Activated CD4-positive, alpha-beta T cell treated with anti-CD3 and anti-CD28 coated beads for 24 hours (primary cell): Measurements from ENCODE around the gene SLC35A2.

Source experiments
- DNase-seq, 2 donors: peaks; one replicate each; pipeline ENCODE4 v3.0.0-alpha.2; 2020; ENCODE audit warnings: low read depth in 2 of 2

Gene SLC35A2

GRCh38 chrX:48911412-48912182 is at the start of gene SLC35A2:
SLC35A2 (minus strand) TSS chrX:48911646; CDS start chrX:48911636, 10 bp downstream.
- peak; percentile 71 to 80 for DNase-seq

GRCh38 chrX:48960291-48960690 is 48.8 kb upstream of the SLC35A2 start:
- DNase-seq: no peak

- no peak for DNase-seq
These were observed 47.2 kb upstream of the SLC35A2 start for GRCh38 chrX:48958635-48959094.

DNA sequence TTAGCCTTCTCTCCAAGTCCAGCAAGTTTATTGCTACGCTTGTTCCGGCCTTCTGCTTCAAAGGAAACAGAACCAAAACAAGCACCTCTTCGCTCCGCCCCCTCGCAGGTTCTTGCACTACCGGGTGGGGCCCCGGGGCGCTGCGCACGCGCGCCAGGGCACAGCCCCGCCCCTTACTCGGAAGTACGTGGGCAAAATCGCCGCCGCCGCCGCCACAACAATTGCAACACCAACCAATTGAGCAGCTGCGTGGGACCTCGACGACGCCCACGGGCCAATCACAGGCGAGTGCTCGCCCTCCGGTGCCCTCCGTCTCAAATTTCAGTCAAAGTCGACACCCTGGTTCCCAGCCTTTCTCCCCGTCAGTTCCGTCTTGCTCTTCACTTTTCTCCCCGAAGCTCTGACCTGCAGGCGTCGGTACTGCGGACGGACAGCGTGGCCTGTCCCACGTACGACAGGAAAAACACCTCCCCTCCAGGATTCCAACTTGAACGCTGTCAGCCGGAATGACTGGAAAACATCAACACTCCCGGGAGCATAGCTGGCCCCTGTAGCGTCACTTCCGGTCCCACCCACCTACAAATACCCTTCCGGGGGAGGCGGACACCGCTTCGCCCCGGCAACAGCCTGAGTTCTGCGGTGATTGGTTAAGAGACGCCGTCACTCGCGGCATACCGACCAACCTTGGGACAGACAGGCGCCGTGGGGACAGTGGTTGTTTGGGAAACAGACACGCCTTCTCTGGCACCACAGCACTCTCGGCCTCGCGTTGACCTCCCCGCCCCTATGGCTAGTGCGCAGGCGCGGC is 46.6 kb upstream of the SLC35A2 start:
- DNase-seq: peak; percentile 80 to 81

GRCh38 chrX:48957477-48957826 is 46.0 kb upstream of the SLC35A2 start, which contains the start of gene OTUD5:
OTUD5 (minus strand) TSS chrX:48957607; CDS start chrX:48957570, 37 bp downstream.
- DNase-seq: peak; percentile 50 to 54

- no peak for DNase-seq
These were observed 45.4 kb upstream of the SLC35A2 start for GRCh38 chrX:48956728-48957414.

DNA sequence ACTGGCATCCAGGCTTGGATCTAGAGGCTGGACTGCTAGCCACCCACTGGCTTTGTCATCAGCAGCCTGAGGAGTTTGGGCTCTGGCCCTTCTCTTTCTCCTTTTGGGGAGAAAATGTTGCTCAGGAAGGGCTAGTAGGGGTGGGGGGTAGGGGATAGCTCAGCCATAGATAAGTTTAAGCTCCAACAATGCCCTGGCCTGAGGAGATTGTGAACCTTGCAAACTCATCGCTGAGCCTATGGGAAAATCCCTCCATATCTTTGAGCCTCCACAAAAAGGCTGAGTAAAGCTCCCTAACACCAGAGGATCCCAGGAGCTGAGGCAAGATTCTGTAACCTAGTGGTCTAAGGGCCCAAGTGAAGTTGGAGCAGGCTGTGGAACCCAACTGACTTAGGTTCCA is 37.1 kb upstream of the SLC35A2 start:
- DNase-seq: no peak

GRCh38 chrX:48945517-48946348 is 34.3 kb upstream of the SLC35A2 start:
- DNase-seq: peak in 1 of 2 donors; percentile 37

DNA sequence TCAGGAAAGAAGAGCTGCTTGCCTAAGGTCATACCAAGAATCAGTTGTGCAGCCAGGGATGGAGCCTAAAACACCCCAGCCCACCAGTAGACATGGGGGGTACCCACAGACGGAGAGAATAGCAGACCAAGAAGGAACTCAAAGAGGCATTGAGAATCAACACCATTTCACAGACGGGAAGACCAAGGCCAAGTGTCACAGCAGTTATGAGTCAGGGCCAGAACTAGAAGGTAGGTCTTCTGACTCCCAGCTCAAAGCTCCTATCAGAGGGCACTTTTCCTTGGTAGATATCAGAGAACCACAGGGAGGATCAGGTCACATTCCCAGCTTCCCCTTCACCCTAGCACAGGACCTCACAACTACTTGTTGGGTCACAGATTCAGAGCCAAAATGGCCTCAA is 31.4 kb upstream of the SLC35A2 start:
- DNase-seq: no peak

- DNase-seq: no peak
These were observed 29.0 kb upstream of the SLC35A2 start for GRCh38 chrX:48940404-48940955.

- no peak for DNase-seq
These were observed 28.2 kb upstream of the SLC35A2 start for GRCh38 chrX:48939524-48940228.

DNA sequence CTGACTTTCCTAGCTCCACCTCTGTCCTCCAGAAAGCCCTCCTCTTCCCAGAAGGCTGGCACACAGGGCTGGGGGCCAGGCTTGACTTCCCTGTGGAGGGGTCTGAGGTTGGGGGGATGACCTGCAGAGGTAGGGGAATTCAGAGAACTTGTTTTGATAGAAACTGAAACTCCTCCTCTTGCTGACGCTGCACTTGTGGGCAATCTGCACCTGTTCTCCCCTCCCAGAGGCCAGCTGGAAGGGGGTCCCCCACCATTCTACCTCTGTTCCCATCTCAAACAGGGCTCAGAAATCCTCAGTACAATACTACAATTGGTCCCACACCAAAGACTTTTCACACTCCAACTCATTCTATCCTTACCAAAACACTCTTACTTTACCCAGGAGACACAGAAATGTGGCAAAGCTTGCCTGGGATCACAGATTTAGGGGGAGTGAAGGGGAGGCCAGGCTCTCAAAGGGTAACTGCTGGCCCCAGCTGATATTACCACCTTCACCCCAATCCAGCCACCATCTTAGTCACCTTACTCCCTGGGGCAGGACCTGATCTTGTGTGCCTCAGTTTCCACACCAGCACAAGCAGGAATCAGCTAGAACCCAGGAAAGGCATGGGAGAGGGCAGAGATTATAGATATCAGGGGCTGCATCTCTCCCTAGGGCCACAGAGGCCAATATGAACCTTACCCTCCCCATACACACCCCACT is 27.4 kb upstream of the SLC35A2 start:
- DNase-seq: peak; percentile 42 to 65

GRCh38 chrX:48937054-48937907 is 25.8 kb upstream of the SLC35A2 start:
- DNase-seq: peak; percentile 79 to 81

- no peak for DNase-seq
These were observed 25.1 kb upstream of the SLC35A2 start for GRCh38 chrX:48936429-48937053.

- no peak for DNase-seq
These were observed 23.8 kb upstream of the SLC35A2 start for GRCh38 chrX:48935301-48935670.

DNA sequence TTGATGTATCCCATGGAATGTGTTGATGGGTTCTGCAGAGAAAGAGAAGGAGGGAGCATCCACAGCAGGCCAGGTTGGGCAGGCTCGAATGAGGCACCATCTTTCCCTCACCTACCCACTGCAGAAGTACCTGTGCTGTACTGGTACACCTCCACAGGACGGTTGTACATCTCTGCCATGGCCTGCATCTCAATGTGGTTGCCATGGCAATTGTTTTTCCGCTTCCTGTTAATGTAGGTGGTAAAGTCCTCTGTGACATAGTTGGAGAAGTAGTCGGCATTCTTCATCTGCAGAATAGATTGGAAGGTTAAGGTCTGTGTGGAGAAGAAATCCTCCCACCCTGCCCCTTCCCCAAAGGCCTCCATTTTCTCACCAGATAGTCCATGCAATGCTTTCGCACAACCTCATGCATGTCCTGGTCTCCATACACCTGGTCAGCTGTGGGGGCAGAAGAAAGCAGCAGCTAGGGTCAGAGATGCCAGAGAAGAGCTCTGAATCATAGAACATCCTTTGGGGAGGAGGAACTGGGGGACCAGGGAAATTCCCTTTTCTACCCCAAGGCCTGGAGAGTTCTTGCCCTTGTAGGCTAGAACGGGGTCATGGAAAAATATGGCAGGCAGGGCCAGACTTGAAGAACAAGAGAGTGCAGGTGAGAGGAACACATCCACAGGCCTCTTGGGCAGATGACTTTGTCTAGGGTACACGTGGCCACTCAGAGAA is 23.3 kb upstream of the SLC35A2 start:
- no peak for DNase-seq

- no peak for DNase-seq
These were observed 22.3 kb upstream of the SLC35A2 start for GRCh38 chrX:48933757-48934156.
